ENCODE data around the gene ADAP1. TPM values are rescaled to one million over a fixed set of nuclear protein-coding genes. Genes with fewer than 3 reads are reported as not detected.
A peak's percentile ranks its signal among the peaks of the same experiment; 100 is the strongest.
"Not testable (repeated sequence)": the region's sequence is repeated elsewhere in the genome, so short reads cannot be mapped to it uniquely, and the experiment has no call there.

Gene ADAP1
- total RNA-seq, 1 donor from 2014 or later: 32.0 TPM

- DNase-seq: not testable (repeated sequence)
Measured at GRCh38 chr7:908591-909357, 45.7 kb downstream of the ADAP1 start.

GRCh38 chr7:908159-908581 lies 46.3 kb downstream of the ADAP1 start:
- no peak for DNase-seq

GRCh38 chr7:907158-907980 lies 47.1 kb downstream of the ADAP1 start:
- no peak for DNase-seq

GRCh38 chr7:906776-907157 lies 47.7 kb downstream of the ADAP1 start:
- DNase-seq: no peak

- no peak for DNase-seq
Measured at GRCh38 chr7:904847-905246, 49.6 kb downstream of the ADAP1 start.

- no peak for DNase-seq
Measured at GRCh38 chr7:903921-904755, 50.3 kb downstream of the ADAP1 start.

- DNase-seq: no peak
Measured at GRCh38 chr7:902996-903395, 51.5 kb downstream of the ADAP1 start.

- DNase-seq: peak; percentile 53
Measured at GRCh38 chr7:901388-902154, 52.9 kb downstream of the ADAP1 start.

GRCh38 chr7:901041-901387 lies 53.5 kb downstream of the ADAP1 start:
- DNase-seq: no peak

- DNase-seq: no peak
Measured at GRCh38 chr7:900331-901040, 54.0 kb downstream of the ADAP1 start.

- DNase-seq: no peak
Measured at GRCh38 chr7:899806-900205, 54.7 kb downstream of the ADAP1 start.

GRCh38 chr7:898855-899681 lies 55.4 kb downstream of the ADAP1 start:
- no peak for DNase-seq

- no peak for DNase-seq
Measured at GRCh38 chr7:898460-898854, 56.0 kb downstream of the ADAP1 start.

GRCh38 chr7:897771-898376 lies 56.6 kb downstream of the ADAP1 start:
- DNase-seq: peak; percentile 28

GRCh38 chr7:897086-897485 lies 57.4 kb downstream of the ADAP1 start:
- DNase-seq: no peak

GRCh38 chr7:896346-897075 lies 58.0 kb downstream of the ADAP1 start:
- DNase-seq: no peak

GRCh38 chr7:895451-896052 lies 58.9 kb downstream of the ADAP1 start:
- DNase-seq: no peak

- no peak for DNase-seq
Measured at GRCh38 chr7:894927-895450, 59.5 kb downstream of the ADAP1 start.
